Body of pancreas (tissue), 4 donors: ENCODE measurements around the gene TMEM42. TPM values are rescaled to one million over a fixed set of nuclear protein-coding genes. Genes with fewer than 3 reads are reported as not detected.

Experiments
- ATAC-seq: fragments of 150-250 bp; one replicate; pipeline ENCODE4 v1.9.1; 2016
- DNase-seq, 4 donors: peaks; one replicate each; pipeline ENCODE4 v3.0.0-alpha.2; 2019
- H3K27ac ChIP-seq, 4 donors: fragments of 200-600 bp; sonication (generic); 1 replicate in 3 of 4; 2 replicates in 1 of 4; pipeline versions ENCODE4 v1.5.1 to v1.6.1; 2016 to 2019; ENCODE audit warnings: mild to moderate bottlenecking in 1 of 4, mixed read lengths in 1 of 4, moderate library complexity in 1 of 4
- H3K27me3 ChIP-seq, 2 donors: fragments of 200-600 bp; sonication (generic); one replicate each; pipeline ENCODE4 v1.6.0; 2016; ENCODE audit warnings: mild to moderate bottlenecking in 1 of 2
- H3K36me3 ChIP-seq, 2 donors: fragments of 200-600 bp; sonication (generic); replicated peaks in 1 of 2; 2 replicates each; pipeline ENCODE4 v1.5.1; 2016; ENCODE audit warnings: low read depth in 2 of 2; ENCODE audit not compliant: insufficient read depth in 1 of 2
- H3K4me1 ChIP-seq: fragments of 200-600 bp; sonication (generic); one replicate; pipeline ENCODE4 v1.6.0; 2016
- H3K4me3 ChIP-seq, 2 donors: fragments of 200-600 bp; sonication (generic); 1 replicate in 1 of 2; 2 replicates in 1 of 2; pipeline ENCODE4 v1.5.1; 2016 to 2019
- H3K9me3 ChIP-seq, 3 donors: fragments of 200-600 bp; sonication (generic); 1 replicate in 2 of 3; 2 replicates in 1 of 3; pipeline ENCODE4 v1.5.1; 2016
- CTCF ChIP-seq, 7 experiments: fragments of 450-650 bp in 4 of 7; fragments of 200-600 bp in 3 of 7; sonication (generic) in 3 of 7; IDR thresholded peaks; one replicate each; pipeline ENCODE4 v1.5.1; 2016 to 2019; ENCODE audit warnings: antibody characterized with exemption in 7 of 7
- POLR2A ChIP-seq, 3 donors: fragments of 450-650 bp; IDR thresholded peaks; one replicate each; pipeline ENCODE4 v1.6.1; 2016; ENCODE audit warnings: antibody characterized with exemption in 3 of 3, mild to moderate bottlenecking in 2 of 3
- WGBS, 2 donors: methylation state at CpG; one replicate each; pipeline ENCODE4 v1.1.5; 2017; 5-methylcytosine and 5-hydroxymethylcytosine counted together
- intact Hi-C: fragments of 100-400 bp; cut with DNase I; formaldehyde crosslinking; loops from one replicate; pipeline ENCODE4 v1.15.1; 2023
- total RNA-seq, 2 donors: library from RNA; depleted of rRNA; stranded (reverse); fragments of >200 nt; gene quantifications; one replicate each; pipeline ENCODE4 v1.1.0, GENCODE V29; 2016

The TMEM42 gene
- total RNA-seq, 2 donors from 2014 or later: 14.3 to 18.1 TPM

- Histone ChIP-seq H3K4me3 (no peak overlapping the region), H3K27ac (no peak overlapping the region)
Observed at GRCh38 chr3:44827196-44827595, 34.5 kb upstream of the TMEM42 start.

DNA sequence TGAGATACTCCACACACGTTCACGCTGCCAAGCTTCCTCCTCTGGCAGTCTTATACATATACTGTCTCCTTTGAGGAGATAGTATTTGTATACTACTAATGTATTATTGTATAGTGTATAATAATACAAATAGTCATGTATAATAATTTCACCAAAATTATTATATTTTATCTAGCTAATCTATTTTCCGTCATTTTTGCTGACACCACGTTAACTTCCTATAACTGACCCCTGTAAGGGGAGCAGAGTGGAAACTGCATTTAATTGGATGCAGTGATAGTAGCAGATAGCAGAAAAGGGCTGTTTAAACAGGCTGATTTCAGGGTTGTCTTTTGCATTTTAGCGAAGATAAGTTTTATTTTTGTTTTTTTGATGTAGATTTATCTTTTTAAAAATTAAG is 30.5 kb upstream of the TMEM42 start:
- whole genome bisulfite sequencing, 2 donors: 86 to 88% methylated on average over 5 of the region's 5 CpGs
- no peak overlapping the region for H3K27ac ChIP-seq
- ATAC-seq: no peak

More at GRCh38 chr3:44827196-44827595, 34.5 kb upstream of the TMEM42 start:
- no peaks in the 10 kb centered on the region for H3K27me3 ChIP-seq
- H3K36me3 ChIP-seq: no peaks in the 10 kb centered on the region
- TF ChIP-seq CTCF (IDR thresholded peaks at IDR 0.05) (no peak), POLR2A (IDR thresholded peaks at IDR 0.05) (no peak)
- no peak for DNase-seq
- WGBS, 2 donors: 88 to 95% methylated on average over 3 of the region's 3 CpGs
- no peaks in the 10 kb centered on the region for H3K4me1 ChIP-seq
- no peak for ATAC-seq
- intact Hi-C loops: no loop called here
- H3K9me3 ChIP-seq: no peaks in the 10 kb centered on the region

DNA sequence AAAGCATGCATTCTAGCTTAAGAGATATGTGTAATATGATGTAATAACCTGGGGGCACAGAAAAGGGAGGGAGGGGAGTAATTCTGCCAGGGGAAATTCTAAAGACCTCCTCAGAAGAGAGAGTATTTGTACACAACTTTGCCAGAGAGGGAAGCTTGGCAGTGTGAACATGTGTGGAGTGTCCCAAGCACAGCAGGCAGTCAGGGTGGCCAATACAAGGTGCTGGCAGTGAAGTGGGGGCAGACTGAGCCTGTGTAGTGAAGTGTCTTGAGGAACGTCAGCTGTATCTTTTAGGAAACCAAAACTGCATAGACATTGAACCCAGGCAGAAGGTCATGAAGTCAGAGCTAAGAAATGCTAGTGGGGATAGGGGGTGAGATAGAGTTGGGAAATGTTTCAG is 29.7 kb upstream of the TMEM42 start:
- no peak for ATAC-seq
- 94 to 100% methylated on average over 1 of the region's 1 CpG for WGBS, 2 donors
- TF ChIP-seq POLR2A (IDR thresholded peaks at IDR 0.05) (no peak), CTCF (IDR thresholded peaks at IDR 0.05) (no peak)

More for the DNA sequence above, 30.5 kb upstream of the TMEM42 start:
- no peak for DNase-seq
- no peaks in the 10 kb centered on the region for H3K27me3 ChIP-seq
- TF ChIP-seq POLR2A (IDR thresholded peaks at IDR 0.05): no peak
- TF ChIP-seq CTCF (IDR thresholded peaks at IDR 0.05): no peak
- no peaks in the 10 kb centered on the region for H3K4me1 ChIP-seq
- H3K4me3 ChIP-seq: no peak overlapping the region
- intact Hi-C loops: no loop called here
- no peaks in the 10 kb centered on the region for H3K36me3 ChIP-seq
- H3K9me3 ChIP-seq: no peaks in the 10 kb centered on the region

GRCh38 chr3:44832965-44833364 is 28.7 kb upstream of the TMEM42 start:
- Histone ChIP-seq H3K4me3 (no peak overlapping the region), H3K27ac (no peak overlapping the region), H3K36me3 (no peaks in the 10 kb centered on the region), H3K27me3 (no peaks in the 10 kb centered on the region), H3K9me3 (peaks cover 0 to 5% (median 0%) of the 10 kb centered on the region in 3 donors), H3K4me1 (no peaks in the 10 kb centered on the region)
- intact Hi-C loops: no loop called here
- DNase-seq (no peak), ATAC-seq (no peak)
- WGBS, 2 donors: 64 to 65% methylated on average over 2 of the region's 2 CpGs
- TF ChIP-seq POLR2A (IDR thresholded peaks at IDR 0.05): no peak
- no peak for TF ChIP-seq CTCF (IDR thresholded peaks at IDR 0.05)

More for the DNA sequence above, 29.7 kb upstream of the TMEM42 start:
- Histone ChIP-seq H3K4me1 (no peaks in the 10 kb centered on the region), H3K27ac (no peak overlapping the region), H3K9me3 (peaks cover 0 to 5% (median 0%) of the 10 kb centered on the region in 3 donors), H3K36me3 (no peaks in the 10 kb centered on the region), H3K4me3 (no peak overlapping the region), H3K27me3 (no peaks in the 10 kb centered on the region)
- intact Hi-C loops: no loop called here
- no peak for DNase-seq

DNA sequence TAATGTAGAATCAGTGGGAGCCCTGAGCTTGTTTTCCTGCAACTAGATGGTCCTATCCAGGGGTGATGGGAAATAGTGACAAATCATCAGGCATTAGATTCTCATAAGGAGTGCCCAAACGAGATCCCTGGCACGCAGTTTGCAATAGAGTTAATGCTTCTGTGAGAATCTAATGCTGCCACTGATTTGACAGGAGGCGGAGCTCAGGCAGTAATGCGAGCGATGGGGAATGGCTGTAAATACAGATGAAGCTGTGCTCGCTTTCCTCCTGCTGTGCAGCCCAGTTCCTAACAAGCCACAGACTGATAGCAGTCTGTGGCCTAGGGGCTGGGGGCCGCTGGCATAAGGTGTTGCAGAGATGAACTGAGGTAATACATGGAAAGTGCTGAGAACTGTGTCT is 28.3 kb upstream of the TMEM42 start:
- H3K4me3 ChIP-seq: no peak overlapping the region
- intact Hi-C loops: no loop called here
- H3K9me3 ChIP-seq: peaks cover 0 to 5% (median 0%) of the 10 kb centered on the region in 3 donors
- 72 to 73% methylated on average over 7 of the region's 7 CpGs for WGBS, 2 donors
- ATAC-seq (no peak), DNase-seq (no peak)
- no peaks in the 10 kb centered on the region for H3K36me3 ChIP-seq
- TF ChIP-seq POLR2A (IDR thresholded peaks at IDR 0.05) (no peak), CTCF (IDR thresholded peaks at IDR 0.05) (no peak)
- no peak overlapping the region for H3K27ac ChIP-seq
- H3K4me1 ChIP-seq: no peaks in the 10 kb centered on the region
- no peaks in the 10 kb centered on the region for H3K27me3 ChIP-seq
